Urinary bladder (tissue), 4 donors: ENCODE measurements around the gene STARD8. TPM values are rescaled to one million over a fixed set of nuclear protein-coding genes. Genes with fewer than 3 reads are reported as not detected.
A peak's percentile ranks its signal among the peaks of the same experiment; 100 is the strongest.

Experiments
- DNase-seq: peaks from one replicate; pipeline ENCODE4 v3.0.0-alpha.2; 2015; ENCODE audit errors: extremely low spot score
- H3K27ac ChIP-seq: one replicate; pipeline ENCODE4 v1.5.1; 2013; ENCODE audit warnings: low read depth, mild to moderate bottlenecking, moderate library complexity
- H3K36me3 ChIP-seq: one replicate; pipeline ENCODE4 v1.6.1; 2013; ENCODE audit warnings: mild to moderate bottlenecking, moderate library complexity; ENCODE audit not compliant: insufficient read depth
- H3K4me1 ChIP-seq: one replicate; pipeline ENCODE4 v1.6.1; 2013; ENCODE audit warnings: mild to moderate bottlenecking, moderate library complexity; ENCODE audit not compliant: insufficient read depth
- H3K4me3 ChIP-seq: one replicate; pipeline ENCODE4 v1.5.1; 2013; ENCODE audit warnings: low read depth, low read length
- WGBS: extraction: QIAGEN DNeasy Blood & Tissue Kit; methylation state at CpG from one replicate; pipeline ENCODE4 v1.1.7; 2013; 5-methylcytosine and 5-hydroxymethylcytosine counted together
- polyA plus RNA-seq: library from polyadenylated mRNA; stranded (reverse); fragments of 200-250 nt; gene quantifications from one replicate; pipeline ENCODE4 v1.2.3, GENCODE V29; 2013
- small RNA-seq: library from RNA; depleted of rRNA; stranded (forward); fragments of <200 nt; gene quantifications from one replicate; pipeline ENCODE3, GENCODE V24; 2014
- total RNA-seq: library from RNA; depleted of rRNA; stranded (reverse); fragments of >200 nt; gene quantifications from one replicate; pipeline ENCODE4 v1.2.3, GENCODE V29; 2014
- donor health status: healthy with polysubstance abuse.
- donor health status: healthy.

Gene STARD8
- total and polyA plus RNA-seq, 2 donors = 6.5 to 12.4 TPM

DNA sequence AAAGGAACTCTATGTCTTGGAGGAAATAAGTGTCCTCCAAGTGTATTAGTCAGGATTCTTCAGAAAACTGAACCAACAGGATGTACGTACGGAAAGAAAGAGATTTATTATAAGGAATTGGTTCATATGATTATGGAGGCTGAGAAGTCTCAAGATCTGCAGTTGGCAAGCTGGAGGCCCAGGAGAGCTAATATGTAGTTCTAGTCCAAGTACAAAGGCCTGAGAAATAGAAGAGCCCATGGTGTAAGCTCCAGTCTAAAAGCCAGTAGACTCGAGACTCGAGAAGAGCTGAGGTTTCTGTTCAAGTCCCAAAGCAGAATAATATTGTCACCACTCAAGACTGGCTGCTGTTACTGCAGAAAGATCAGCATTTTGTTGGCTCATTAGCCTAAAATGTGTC is 116.0 kb downstream of the STARD8 start:
- no peak for DNase-seq
- no peaks in the 10 kb centered on the region for H3K4me1 ChIP-seq
- no peak overlapping the region for H3K4me3 ChIP-seq
- 86% methylated on average over 4 of the region's 4 CpGs for WGBS
- peak overlapping the region; percentile 2 for H3K27ac ChIP-seq
- H3K36me3 ChIP-seq = no peaks in the 10 kb centered on the region

Small RNAs within 50 kb of the gene (small RNA-seq; reads per million reads assigned to genes)
- not detected for gene COX6CP12

Other genes with a start within 250 kb of the STARD8 start
- gene OPHN1, start 214.2 kb upstream of the STARD8 start, total RNA-seq = 19.6 TPM
- 4.3 TPM for gene OPHN1, start 214.2 kb upstream of the STARD8 start, polyA plus RNA-seq
- 38.3 TPM for gene YIPF6, start 148.6 kb upstream of the STARD8 start, total RNA-seq
- 17.1 TPM for gene YIPF6, start 148.6 kb upstream of the STARD8 start, polyA plus RNA-seq
- gene EFNB1, start 181.4 kb downstream of the STARD8 start, total RNA-seq = 30.5 TPM
- gene EFNB1, start 181.4 kb downstream of the STARD8 start, polyA plus RNA-seq = 40.1 TPM